Fibroblast of peridontal ligament (primary cell): ENCODE data around the gene FAM170B.

Experiments
- DNase-seq: peaks from one replicate; pipeline ENCODE4 v3.0.0-alpha.2; 2010; ENCODE audit errors: extremely low read depth

FAM170B gene

GRCh38 chr10:49152037-49152436 lies 18.2 kb upstream of the FAM170B start:
- no peak for DNase-seq

- DNase-seq = no peak
Observed at GRCh38 chr10:49151481-49151880, 17.7 kb upstream of the FAM170B start.

GRCh38 chr10:49151025-49151445 lies 17.2 kb upstream of the FAM170B start:
- DNase-seq = peak; percentile 35

DNA sequence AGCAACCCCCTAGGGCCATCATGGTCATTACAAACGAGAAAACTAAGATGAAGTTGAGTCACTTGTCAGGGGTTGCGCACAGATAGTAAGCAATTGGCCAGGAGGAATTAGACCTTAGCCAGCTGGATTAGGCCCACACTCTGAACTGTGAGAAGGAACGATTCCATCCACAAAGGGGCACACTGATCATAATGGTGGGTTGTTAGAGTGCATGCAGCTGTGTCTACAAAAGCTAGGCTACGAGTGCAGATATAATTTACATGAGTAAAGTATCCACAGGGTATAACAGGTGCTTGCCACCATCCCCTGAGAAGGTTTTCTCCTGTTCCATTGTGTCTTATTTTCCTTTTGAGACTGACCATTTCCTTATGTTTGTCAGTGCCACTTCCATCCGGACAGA lies 16.6 kb upstream of the FAM170B start:
- no peak for DNase-seq

- DNase-seq = no peak
Observed at GRCh38 chr10:49149881-49150280, 16.1 kb upstream of the FAM170B start.

DNA sequence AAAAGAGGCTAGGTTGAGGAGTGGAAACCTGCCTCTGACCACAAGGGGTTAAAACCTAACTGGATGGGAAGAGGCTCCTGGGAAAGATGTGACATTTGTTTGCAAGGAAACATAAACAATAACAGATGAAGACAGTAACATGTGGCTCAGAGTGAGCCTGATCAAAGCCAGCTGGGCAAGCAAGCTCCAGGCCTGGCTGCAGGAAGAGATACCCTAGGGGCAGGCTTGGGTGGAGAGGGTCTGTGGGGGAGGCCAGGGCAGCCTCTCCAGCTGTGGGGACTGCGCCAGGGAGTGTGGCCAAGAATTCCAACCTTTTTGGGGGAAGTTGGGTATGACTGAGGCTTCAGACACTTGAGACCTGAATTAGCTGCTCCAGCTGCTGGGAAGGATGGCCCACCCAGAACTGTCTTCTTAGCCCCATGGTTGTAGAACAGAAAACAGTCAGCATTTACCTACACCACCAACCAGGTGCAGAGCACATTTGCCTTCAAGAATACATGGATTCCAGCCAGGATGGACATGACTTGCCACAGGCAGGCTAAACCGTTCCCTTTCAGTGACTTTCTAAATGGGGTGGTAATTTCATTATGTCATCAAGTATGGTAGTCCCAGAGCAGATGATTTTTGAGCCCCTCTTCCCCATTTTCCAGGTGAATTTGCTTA lies 10.4 kb upstream of the FAM170B start:
- DNase-seq = peak; percentile 67

DNA sequence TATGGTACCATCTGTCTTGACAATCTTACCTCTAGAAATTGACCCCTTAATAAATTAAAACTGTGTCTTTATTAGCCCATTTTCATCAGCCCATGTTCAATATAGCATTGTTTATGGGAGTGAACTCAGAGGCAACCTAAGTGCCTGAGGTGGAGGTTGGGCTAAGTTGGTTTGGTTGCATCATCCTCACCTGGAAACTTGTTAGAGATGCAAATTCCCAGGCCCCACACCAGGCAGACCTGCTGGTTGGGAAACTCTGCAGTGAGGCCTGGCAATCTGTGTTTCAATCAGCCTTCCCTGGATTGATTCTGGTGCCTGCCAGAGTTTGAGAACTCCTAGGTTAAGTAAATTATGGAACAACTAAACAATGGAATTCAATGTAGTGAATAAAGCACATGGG lies 9.4 kb upstream of the FAM170B start:
- DNase-seq = no peak

DNA sequence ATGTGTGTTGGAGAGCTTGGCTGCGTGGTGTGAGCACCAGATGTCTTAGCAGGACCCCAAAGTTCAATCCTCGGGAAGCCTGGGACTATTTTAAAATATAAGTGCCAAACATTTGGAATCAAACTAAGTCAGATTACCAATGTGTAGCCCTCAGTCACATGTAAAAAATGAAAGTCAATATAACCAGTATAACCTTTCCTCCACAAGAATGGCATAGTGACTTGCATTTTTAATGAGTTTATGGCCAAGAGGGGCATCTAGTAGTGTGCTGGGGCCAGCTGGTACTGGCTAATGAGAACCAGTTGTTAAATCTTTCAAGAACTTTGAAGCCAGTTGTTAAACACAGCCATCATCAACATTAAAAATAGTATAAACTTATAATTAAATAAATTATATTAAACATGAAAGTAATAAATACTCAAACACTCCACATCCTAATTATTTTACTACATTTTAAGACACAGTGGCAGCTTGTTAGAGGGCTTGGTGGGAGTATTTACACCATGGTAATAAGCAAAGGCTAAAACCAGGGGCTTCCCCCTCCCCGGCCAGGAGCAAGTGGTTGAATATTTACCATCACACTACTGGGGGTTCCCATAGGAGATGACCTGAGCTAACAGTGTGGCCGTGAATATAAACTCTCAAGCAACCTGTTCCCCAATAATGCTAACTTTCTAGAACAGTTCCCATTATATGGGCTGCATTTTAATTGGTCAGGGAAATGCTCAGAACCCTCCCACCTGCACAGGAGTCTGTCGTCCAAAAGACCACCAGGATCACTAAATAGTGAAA lies 7.9 kb upstream of the FAM170B start:
- no peak for DNase-seq

DNA sequence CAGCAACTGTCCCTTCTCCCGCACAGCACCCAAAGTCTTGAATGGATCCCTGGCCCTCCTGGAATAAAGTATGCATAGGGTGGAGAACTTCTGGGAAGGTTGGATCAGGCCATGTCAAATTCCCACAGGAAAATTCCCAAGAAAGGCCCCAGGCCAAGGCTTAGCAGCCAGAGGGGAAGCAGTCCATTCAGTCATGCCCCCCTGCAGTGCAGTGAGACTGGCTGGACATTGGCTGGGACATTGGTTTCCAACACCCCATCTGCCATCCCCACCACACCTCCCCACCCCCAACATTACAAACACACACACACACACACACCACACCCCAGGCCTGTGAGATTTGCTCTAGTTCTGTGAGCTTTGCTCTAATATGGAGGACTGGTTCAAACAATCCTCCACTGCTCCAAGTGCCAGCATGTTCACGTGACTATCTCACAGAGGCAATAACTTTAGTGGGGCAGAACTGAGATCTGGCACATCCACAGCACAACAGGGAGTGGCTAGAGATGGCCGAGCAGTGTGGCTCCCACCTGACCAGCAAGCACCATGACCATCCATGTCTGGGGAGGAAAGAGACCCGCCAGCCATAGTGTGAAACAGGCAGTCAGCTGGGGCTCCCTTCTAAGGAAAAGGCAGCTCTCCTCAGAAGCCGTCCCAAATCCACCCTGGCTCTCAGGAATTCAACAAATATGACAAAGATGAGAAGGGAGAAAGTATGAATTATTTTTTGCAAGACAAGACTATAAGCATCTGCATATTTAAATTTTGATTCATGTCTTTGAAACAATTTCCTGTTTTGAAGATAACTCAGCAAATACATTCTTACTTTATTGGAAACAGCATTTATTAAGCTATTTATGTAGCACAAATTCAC lies 6.7 kb upstream of the FAM170B start:
- no peak for DNase-seq

GRCh38 chr10:49139846-49140195 lies 6.0 kb upstream of the FAM170B start:
- peak; percentile 84 for DNase-seq

DNA sequence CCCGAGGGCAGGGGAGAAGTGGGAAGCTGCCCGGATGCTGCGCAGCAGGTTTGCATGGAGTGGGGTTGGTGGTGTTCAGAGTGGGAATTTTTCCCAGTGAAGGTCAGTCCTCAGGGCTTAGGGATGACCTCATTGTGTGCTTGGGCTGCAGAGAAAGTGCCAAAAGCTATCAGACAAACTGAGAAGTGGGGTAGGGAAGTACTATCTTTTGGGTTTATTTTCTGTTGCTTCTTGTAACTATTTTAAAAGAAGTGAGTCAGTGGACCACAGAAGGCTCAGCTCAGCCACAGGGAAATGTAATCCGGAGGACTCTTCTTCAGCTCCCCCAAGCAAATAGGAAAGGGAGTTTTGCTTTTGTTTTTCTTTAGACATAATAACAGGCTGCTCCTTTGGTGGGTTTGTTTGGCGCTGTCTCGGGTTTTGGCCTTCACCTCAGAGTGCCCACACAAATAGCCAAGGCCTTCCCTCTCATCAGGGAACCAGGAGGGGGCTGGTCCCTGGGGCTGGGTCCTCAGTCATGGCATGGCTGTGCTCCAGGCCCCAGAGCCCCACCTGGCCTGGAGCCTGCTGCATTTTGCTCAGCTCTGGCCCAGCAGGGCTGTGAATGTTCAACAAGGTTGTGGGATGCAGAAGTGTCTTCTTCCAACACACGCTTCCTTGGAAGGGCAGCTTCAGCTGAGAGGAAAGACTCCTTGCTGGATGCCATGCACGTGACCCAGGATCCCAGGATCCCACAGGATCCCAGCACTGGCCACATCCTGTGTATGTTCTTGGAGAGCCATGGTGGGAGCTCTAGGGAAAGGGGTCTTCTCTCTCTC lies 5.4 kb upstream of the FAM170B start:
- DNase-seq = peak; percentile 91

DNA sequence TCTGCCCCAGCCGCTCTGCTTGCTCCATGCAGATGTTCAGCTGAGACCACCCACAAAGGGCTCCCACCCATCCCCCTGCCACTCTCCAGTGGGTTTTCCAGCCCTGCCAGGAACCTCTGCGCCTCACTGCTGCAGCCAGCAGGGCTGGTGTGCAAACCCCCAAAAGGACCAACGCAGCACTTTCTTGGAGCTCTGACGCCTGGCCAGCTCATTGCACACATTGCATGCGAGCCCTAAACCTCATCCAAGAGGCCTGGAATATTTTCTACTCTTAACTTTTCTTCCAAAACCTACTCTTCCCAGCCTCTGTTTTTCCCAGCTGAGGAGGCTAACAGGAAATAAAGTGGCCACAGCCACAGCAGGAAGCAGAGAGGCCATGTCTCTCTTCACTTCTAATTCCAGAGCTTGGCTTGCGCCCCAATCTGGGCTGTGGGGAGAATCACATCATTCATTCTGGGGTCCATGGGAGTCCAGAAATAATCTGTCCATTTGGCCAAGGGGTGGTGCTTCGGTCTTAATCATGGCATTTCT lies 4.6 kb upstream of the FAM170B start:
- DNase-seq = peak; percentile 89

- DNase-seq = no peak
Observed at GRCh38 chr10:49136525-49136924, 2.7 kb upstream of the FAM170B start.

DNA sequence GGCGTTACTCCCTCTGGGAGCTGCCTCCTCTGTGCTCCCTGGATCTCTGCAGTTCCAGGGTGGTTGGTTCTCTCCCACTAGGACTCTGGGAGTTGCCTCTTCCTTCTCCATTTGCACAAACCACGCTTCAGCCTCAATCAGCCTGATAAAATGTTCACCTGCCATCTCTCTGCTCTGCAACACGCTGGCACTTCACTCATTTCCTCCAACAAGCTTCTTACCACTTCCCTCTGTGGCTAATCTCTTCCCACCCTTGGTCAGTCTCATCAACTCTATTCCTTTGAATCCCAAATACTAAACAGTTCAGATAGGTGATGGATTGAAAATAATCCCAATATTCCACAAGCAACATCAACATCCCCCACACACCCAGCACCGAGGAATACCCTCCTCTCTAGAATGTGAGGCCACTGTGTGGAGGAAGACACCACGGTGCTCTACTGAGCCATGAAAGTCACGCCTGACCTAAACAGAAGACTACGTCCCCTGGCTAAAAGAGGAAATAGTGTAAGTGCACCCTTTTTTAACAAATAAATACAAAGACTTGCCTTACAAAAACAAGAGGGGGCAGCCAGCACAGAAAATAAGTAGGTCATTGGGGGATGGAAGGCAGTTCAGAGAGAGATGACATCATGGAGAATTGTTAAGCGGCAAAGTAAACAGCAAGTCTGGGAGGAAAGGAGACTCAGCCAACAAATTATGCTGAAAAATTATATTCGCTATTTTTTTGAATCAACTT lies 1.9 kb upstream of the FAM170B start:
- DNase-seq = peak; percentile 54

DNA sequence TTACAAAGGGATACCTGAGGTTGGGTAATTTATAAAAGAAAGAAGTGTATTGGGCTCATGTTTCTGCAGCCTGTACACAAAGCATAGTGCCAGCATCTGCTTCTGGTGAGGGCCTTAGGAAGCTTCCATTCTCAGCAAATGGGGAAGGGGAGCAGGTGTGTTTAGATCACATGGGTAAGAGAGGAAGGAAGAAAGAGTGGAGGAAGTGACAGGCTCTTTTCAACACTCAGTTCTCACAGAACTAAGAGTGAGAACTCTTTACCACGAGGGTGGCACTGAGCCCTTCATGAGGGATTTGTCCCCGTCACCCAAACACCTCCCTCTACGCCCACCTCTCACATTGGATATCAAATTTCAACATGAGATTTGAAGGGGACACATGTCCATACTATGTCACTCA lies 506 bp upstream of the FAM170B start:
- no peak for DNase-seq

DNA sequence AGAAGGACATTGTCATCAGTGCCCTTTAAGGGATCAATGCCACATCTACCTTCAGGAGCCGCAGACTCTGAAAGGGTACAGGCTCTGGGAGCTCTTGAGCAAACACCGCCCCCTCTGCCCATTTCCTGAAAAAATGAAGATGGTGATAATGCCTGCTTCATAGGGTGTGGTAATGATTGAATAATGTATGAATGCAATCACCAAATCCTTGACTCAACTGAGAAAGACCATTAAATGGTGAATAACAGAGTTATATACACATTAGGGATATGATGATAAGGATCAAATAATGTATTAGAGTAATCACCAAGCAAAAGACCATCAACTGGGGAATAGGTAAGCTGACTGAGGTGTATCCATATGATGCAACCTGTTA lies 1.5 kb downstream of the FAM170B start:
- no peak for DNase-seq

DNA sequence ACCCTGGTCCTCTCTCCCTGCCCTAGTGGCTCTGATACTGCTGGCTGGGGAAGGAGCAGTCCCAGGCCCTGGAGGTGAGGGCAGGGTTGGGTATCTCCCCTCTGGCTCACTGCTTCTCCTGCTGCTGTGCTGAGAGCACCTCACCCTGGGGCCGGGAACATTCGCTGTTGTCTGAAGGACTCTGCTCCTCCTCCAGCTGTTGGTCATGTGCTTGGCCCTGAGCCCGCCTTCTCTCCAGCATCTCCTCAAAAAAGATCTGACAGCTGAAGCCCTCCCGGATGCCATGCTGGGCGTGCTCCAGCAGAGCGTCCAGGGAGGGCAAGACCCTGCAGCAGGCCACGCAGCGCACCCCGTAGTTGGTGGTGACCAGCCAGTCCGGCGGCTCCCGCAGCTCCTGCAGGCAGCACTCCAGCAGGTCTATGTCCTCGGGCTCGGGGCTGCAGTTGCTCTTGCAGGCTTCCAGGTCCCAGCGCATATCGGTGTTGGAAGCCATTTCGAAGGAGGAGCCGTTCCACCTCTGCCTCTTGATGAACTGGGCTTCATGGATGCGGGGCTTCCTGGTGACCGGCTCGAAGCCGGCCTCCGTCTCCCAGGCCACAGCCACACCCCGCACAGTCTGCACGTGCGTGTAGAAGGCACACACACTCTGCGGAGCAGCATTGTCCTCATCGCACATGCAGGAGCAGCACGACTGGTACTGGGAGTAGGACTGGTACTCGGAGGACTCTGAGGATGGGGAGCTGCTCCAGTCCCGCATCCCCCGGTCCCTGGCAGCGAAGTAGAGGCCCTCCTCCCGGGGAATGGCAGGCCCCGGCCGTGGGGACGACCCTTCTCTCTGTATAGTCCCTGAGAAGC lies 2.1 kb downstream of the FAM170B start:
- no peak for DNase-seq

DNA sequence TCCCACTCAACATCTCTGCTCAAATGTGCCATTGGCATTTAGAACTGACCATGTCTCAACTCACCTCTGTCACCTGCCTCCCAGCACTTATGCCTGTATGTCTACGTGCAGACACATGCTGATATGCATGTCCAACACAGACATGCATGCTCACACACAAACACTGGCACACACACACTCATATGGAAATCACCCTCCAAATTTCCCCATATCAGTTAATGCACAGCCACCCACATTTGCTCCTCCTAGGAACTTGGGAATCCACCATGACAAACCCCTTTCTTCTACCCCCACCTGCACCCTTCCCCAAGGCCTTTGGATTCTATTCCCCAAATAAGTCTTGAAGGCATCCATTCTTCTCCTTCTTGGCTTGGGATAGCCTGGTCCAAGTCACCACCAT lies 4.4 kb downstream of the FAM170B start:
- DNase-seq = no peak

DNA sequence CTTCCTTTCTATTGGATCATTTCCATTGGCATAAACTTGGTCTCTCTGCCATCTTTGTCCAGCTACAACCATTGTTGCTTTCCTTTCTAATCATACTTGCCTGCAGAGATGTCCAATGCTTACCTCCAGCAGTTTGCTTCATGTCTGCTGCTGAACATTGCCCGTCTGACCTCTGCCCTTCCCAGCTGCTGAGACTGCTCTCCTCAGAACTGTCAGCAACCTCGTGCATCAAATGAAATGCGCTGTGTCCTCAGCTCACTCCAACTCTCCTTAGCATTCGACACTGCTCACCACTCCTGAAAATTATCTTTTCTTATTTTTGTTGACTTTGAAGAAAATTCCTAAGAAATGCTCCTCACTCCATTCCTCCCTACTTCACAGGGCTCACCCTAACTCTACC lies 5.0 kb downstream of the FAM170B start:
- DNase-seq = no peak
